ENCODE measurements around the gene CRTAP.
"Not testable (repeated sequence)": the region's sequence is repeated elsewhere in the genome, so short reads cannot be mapped to it uniquely, and the experiment has no call there.

CRTAP gene

DNA sequence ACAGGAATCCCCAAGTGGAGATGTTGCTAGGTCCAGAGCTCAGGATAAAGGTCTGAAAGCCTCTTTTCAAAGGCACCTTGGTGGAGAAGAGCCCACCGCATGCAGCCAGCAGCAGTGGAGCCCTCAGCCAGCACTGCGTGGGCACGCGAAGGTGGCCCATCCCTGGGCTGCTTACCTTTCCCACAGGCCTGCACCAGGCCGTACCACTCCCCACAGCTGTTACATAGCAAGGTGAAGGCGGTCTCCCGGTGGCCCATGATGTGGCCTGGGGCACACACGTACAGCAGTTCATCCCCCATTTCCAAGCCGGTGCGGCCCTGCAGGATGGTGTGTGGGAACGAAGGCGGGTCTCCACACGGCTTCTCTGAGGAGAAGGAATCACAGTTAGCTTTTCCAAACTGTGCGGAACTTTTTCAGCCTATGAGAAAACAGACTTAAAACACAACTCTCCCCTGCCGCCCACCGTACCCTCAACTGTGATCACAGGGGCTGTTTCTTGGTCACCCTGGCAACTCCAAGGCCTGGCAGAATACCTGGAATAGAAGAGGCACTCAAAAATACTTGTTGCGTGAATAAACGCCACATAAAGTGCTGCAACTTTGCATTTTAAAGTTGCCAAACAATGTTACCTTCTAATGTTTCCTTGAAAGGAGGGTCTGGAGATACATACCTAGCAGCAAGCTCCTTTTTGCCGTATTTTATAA, 61.0 kb downstream of the CRTAP start:
- DNase-seq (ENCODE audit: low read depth in 3 of 3), result no peak

DNA sequence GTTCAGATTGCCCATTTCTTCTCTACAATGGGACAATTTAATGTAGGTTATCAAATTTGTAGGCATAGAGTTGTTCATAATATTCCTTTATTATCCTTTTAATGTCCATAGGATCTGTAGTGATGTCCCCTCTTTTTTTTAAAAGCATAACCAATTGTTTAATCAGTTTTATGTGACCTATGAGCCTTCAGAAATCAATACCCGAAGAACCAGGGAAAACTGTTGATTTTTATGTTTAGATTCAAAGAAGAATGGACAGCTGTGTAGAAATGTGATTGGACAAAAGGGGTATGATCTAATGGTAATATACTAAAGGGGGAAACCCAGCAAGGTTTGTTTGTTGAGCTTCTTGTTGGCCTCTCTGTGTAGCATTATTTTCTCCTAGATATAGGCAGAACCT, 65.3 kb downstream of the CRTAP start:
- DNase-seq (ENCODE audit: low read depth in 3 of 3), result no peak

DNA sequence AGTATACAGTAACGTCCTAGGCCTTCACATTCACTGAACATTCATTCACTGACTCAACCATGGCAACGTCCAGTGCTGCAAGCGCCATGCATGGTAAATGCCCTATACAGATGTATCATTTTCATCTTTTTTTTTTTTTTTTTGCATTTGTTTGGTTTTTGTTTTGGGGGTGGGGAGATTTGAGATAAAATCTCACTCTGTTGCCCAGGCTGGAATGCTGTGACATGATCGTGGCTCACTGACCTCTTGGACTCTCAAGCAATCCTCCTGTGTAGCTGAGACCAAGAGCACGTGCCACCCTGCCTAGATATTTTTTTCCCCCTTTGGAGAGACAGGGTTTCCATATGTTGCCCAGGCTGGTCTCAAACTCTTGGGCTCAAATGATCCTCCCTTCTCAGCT, 67.4 kb downstream of the CRTAP start:
- DNase-seq (ENCODE audit: low read depth in 3 of 3), result no peak

DNA sequence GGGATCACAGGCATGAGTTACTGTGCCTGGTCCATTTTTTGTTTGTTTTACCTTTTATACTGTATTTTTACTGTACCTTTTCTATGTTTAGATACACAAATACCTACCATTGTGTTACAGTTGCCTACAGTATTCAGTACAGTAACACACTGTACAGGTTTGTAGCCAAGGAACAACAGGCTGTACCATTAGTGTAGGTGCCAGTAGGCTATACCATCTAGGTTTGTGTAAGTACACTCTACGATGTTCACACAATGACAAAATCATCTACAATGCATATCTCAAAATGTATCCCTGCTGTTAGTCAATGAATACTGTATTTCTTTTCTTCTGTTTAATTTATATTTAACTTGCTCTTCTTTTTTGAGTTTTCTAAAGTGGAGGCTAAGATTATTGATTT, 67.8 kb downstream of the CRTAP start:
- DNase-seq (ENCODE audit: low read depth in 3 of 3), result not testable (repeated sequence)

DNA sequence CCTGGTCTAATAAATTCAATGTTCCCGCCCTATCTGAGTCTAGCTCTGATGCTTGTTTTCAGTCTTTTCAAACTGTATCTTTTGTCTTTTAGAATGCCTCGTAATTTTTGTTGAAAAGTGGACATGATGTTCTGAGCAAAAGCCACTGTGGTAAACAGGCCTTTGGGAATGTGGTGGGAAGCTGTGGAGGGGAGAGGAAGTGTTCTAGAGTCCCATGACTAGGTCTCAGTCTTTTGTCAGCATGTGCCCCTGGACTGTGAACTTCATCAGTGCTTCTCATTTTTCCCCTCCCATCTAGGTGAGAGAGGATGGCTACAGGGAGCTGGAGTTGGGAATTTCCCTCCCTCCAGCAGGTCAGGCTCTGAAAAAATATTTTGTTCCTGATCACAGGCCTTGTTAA, 71.0 kb downstream of the CRTAP start:
- DNase-seq (ENCODE audit: low read depth in 3 of 3), result no peak

DNA sequence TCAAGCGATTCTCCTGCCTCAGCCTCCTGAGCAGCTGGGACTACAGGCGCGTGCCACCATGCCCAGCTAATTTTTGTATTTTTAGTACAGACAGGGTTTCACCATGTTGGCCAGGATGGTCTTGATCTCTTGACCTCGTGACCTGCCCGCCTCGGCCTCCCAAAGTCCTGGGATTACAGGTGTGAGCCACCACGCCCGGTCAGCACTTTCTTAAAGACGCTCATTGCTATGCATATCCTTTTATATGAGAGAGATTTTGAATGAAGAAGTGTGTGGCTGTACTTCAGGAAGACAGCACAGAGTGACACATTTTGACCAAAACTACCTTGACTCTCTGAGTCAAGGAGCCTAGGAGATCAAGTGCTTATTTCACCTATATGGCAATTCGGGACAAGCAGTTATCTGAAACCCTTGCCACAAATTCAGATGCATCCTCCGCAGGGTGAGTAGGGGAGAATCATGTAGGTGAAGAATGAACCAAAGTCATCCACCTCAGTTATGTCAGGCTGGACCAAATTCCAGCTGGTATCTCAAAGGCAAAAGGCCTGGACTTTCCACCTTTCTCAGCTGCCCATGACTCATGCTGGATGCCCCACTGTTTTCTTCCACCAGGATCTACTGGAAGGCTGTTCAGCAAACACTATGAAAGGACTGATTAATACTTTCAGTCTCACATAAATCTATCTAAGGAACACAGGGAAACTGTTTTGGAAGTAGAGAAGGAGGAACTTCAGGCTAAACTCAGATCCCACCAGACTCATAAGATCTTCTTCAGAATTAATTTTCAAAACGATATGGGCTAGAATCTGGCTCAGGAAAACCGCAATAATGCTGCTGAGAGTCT, 72.9 kb downstream of the CRTAP start:
- no peak for DNase-seq (ENCODE audit: low read depth in 3 of 3)

DNA sequence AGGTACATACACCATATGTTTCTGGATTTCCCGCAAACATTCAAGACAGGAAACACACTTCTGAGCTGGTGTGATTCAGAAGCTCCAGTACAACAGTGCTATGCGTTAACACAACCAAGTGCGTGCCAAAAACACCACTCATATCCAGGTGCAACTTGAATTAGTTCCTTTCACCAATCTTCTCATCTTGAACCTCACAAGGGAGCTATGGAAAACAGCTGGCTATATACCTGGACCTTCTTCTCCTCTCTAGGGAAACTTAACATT, 73.5 kb downstream of the CRTAP start:
- no peak for DNase-seq (ENCODE audit: low read depth in 3 of 3)

DNA sequence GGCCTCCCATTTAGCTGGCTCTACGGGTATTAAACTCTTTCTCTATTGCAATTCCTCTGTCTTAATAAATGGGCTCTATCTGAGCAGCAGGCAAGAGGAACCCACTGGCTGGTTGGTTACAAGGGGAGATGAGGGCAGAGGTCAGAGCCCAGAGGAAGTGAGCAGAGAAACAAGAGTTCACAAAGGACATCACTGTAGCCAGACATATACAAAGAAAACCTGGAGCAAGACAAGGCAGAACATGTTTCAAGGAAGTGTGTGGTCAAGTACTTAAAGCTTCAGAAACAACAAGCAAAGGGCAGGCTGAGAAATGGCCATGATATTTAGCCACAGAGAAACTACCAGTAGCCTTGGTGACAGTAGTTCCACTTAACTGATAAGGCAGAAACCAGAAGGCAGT, 80.5 kb downstream of the CRTAP start:
- DNase-seq (ENCODE audit: low read depth in 3 of 3), result no peak

DNA sequence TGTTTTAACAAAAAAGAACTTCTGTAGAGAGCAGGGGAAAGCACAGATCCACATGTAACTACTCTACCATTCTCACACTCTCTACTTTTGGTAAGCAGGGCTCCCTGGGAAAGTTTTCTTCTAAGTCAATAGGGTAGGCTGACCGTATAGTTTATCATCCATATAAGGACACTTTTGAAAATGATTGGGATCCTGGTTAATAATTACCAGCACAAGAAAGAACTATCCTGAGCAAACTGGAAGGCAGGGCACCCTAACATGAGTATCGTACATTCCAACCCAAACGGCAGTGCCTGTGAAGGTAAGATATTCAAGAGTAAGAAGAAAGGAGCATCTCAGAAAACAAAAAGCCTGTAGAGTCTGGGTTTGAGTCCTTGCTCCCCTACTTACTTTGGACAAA, 82.7 kb downstream of the CRTAP start:
- no peak for DNase-seq (ENCODE audit: low read depth in 3 of 3)
